ENCODE data around the gene TBC1D4. TPM values are rescaled to one million over a fixed set of nuclear protein-coding genes. Genes with fewer than 3 reads are reported as not detected.

Gene TBC1D4
- total and polyA plus RNA-seq, 7 donors, result 5.4 to 15.0 (median 7.8) TPM

- Histone ChIP-seq H3K4me3 (no peak overlapping the region), H3K27ac (no peak overlapping the region), H3K36me3 (peaks cover 0 to 11% (median 4%) of the 10 kb centered on the region in 4 donors), H3K9me3 (no peaks in the 10 kb centered on the region), H3K27me3 (no peaks in the 10 kb centered on the region), H3K4me1 (peaks cover 0 to 8% (median 0%) of the 10 kb centered on the region in 4 donors)
- intact Hi-C loops (cut with DNase I), result no loop called here
- TF ChIP-seq POLR2A (IDR thresholded peaks at IDR 0.05), result no peak
- TF ChIP-seq, protein P1, sequence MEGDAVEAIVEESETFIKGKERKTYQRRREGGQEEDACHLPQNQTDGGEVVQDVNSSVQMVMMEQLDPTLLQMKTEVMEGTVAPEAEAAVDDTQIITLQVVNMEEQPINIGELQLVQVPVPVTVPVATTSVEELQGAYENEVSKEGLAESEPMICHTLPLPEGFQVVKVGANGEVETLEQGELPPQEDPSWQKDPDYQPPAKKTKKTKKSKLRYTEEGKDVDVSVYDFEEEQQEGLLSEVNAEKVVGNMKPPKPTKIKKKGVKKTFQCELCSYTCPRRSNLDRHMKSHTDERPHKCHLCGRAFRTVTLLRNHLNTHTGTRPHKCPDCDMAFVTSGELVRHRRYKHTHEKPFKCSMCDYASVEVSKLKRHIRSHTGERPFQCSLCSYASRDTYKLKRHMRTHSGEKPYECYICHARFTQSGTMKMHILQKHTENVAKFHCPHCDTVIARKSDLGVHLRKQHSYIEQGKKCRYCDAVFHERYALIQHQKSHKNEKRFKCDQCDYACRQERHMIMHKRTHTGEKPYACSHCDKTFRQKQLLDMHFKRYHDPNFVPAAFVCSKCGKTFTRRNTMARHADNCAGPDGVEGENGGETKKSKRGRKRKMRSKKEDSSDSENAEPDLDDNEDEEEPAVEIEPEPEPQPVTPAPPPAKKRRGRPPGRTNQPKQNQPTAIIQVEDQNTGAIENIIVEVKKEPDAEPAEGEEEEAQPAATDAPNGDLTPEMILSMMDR (IDR thresholded peaks at IDR 0.05), result no peak
- TF ChIP-seq POLR2AphosphoS5 (IDR thresholded peaks at IDR 0.05), result no peak
- no peak for TF ChIP-seq EP300 (IDR thresholded peaks at IDR 0.05)
- DNase-seq, result no peak
- 88 to 95% methylated on average over 1 of the region's 1 CpG for WGBS, 2 donors
Measured at GRCh38 chr13:75333103-75333502, 148.9 kb downstream of the TBC1D4 start.

- WGBS, 2 donors, result 57 to 81% methylated on average over 2 of the region's 2 CpGs
- TF ChIP-seq EP300 (IDR thresholded peaks at IDR 0.05), result no peak
- no peak for TF ChIP-seq POLR2AphosphoS5 (IDR thresholded peaks at IDR 0.05)
- TF ChIP-seq POLR2A (IDR thresholded peaks at IDR 0.05), result no peak
- TF ChIP-seq, protein P1 (IDR thresholded peaks at IDR 0.05), result no peak
- intact Hi-C loops (cut with DNase I), result no loop called here
Measured at GRCh38 chr13:75331792-75332349, 150.1 kb downstream of the TBC1D4 start.

GRCh38 chr13:75330770-75331169, 151.2 kb downstream of the TBC1D4 start:
- H3K27ac ChIP-seq, result no peak overlapping the region
- intact Hi-C loops (cut with DNase I), result no loop called here
- TF ChIP-seq POLR2A (IDR thresholded peaks at IDR 0.05) (no peak), POLR2AphosphoS5 (IDR thresholded peaks at IDR 0.05) (no peak), EP300 (IDR thresholded peaks at IDR 0.05) (no peak)
- TF ChIP-seq, protein P1 (IDR thresholded peaks at IDR 0.05), result no peak
- H3K27me3 ChIP-seq, result no peaks in the 10 kb centered on the region
- no peaks in the 10 kb centered on the region for H3K9me3 ChIP-seq
- no peak overlapping the region for H3K4me3 ChIP-seq
- H3K36me3 ChIP-seq, result peaks cover 0 to 3% (median 0%) of the 10 kb centered on the region in 4 donors
- WGBS, 2 donors, result 84 to 88% methylated on average over 2 of the region's 2 CpGs
- peaks cover 0 to 8% (median 0%) of the 10 kb centered on the region in 4 donors for H3K4me1 ChIP-seq
- no peak for DNase-seq

More at GRCh38 chr13:75331792-75332349, 150.1 kb downstream of the TBC1D4 start:
- Histone ChIP-seq H3K27ac (no peak overlapping the region), H3K4me3 (no peak overlapping the region), H3K27me3 (no peaks in the 10 kb centered on the region), H3K4me1 (peaks cover 0 to 8% (median 0%) of the 10 kb centered on the region in 4 donors), H3K36me3 (peaks cover 0 to 11% (median 4%) of the 10 kb centered on the region in 4 donors), H3K9me3 (no peaks in the 10 kb centered on the region)
- DNase-seq, result no peak

GRCh38 chr13:75329723-75330122, 152.2 kb downstream of the TBC1D4 start:
- DNase-seq, result no peak
- no peaks in the 10 kb centered on the region for H3K27me3 ChIP-seq
- H3K36me3 ChIP-seq, result no peaks in the 10 kb centered on the region
- intact Hi-C loops (cut with DNase I), result no loop called here
- H3K9me3 ChIP-seq, result no peaks in the 10 kb centered on the region
- no peak for TF ChIP-seq EP300 (IDR thresholded peaks at IDR 0.05)
- no peak for TF ChIP-seq POLR2A (IDR thresholded peaks at IDR 0.05)
- TF ChIP-seq, protein P1 (IDR thresholded peaks at IDR 0.05), result no peak
- no peak for TF ChIP-seq POLR2AphosphoS5 (IDR thresholded peaks at IDR 0.05)
- peaks cover 0 to 8% (median 0%) of the 10 kb centered on the region in 4 donors for H3K4me1 ChIP-seq
- H3K27ac ChIP-seq, result no peak overlapping the region
- no peak overlapping the region for H3K4me3 ChIP-seq
- 90 to 93% methylated on average over 5 of the region's 5 CpGs for WGBS, 2 donors

- Histone ChIP-seq H3K9me3 (no peaks in the 10 kb centered on the region), H3K4me3 (no peak overlapping the region), H3K4me1 (peaks cover 0 to 8% (median 0%) of the 10 kb centered on the region in 4 donors), H3K27ac (no peak overlapping the region), H3K36me3 (no peaks in the 10 kb centered on the region), H3K27me3 (no peaks in the 10 kb centered on the region)
- TF ChIP-seq POLR2AphosphoS5 (IDR thresholded peaks at IDR 0.05) (no peak), EP300 (IDR thresholded peaks at IDR 0.05) (no peak), POLR2A (IDR thresholded peaks at IDR 0.05) (no peak)
- TF ChIP-seq, protein P1 (IDR thresholded peaks at IDR 0.05), result no peak
- intact Hi-C loops (cut with DNase I), result no loop called here
- WGBS, 2 donors, result 56 to 88% methylated on average over 5 of the region's 5 CpGs
- no peak for DNase-seq
Measured at GRCh38 chr13:75329097-75329496, 152.9 kb downstream of the TBC1D4 start.
